K562 (cell line): ENCODE data around the gene ZNF189. TPM values are rescaled to one million over a fixed set of nuclear protein-coding genes. Genes with fewer than 3 reads are reported as not detected.

ENCODE experiments used
- ATF7 ChIP-seq: fragments of 450-650 bp; IDR thresholded peaks from 2 replicates; pipeline ENCODE4 v1.7.1; 2014; ENCODE audit warnings: mild to moderate bottlenecking, moderate library complexity
- BDP1 ChIP-seq: IDR thresholded peaks from 3 replicates; pipeline ENCODE4 v1.6.1; 2011; ENCODE audit not compliant: insufficient read length, insufficient read depth
- BMI1 ChIP-seq: fragments of 150-350 bp; IDR thresholded peaks from 2 replicates; pipeline ENCODE4 v1.6.1; 2014; ENCODE audit warnings: low read length
- CBFA2T3 ChIP-seq: fragments of 450-650 bp; IDR thresholded peaks from 2 replicates; pipeline ENCODE4 v1.6.1; 2017
- FIP1L1 ChIP-seq: fragments of 200-400 bp; formaldehyde crosslinking; IDR thresholded peaks from 2 replicates; pipeline ENCODE4 v1.6.1; 2018; ENCODE audit warnings: mild to moderate bottlenecking, low read depth, low read length; ENCODE audit not compliant: poor library complexity, severe bottlenecking
- FOXP4 ChIP-seq: sonication (generic); formaldehyde crosslinking; IDR thresholded peaks from 2 replicates; pipeline ENCODE4 v1.8.0; 2022; ENCODE audit warnings: mild to moderate bottlenecking, missing genetic modification reagents, borderline replicate concordance
- HLTF ChIP-seq: fragments of 450-650 bp; IDR thresholded peaks from 2 replicates; pipeline ENCODE4 v1.6.1; 2016
- MEIS2 ChIP-seq: fragments of 450-650 bp; IDR thresholded peaks from 2 replicates; pipeline ENCODE4 v1.6.1; 2014; ENCODE audit warnings: mild to moderate bottlenecking; ENCODE audit not compliant: partially characterized antibody
- MTA3 ChIP-seq: fragments of 450-650 bp; formaldehyde crosslinking; IDR thresholded peaks from 2 replicates; pipeline ENCODE4 v1.6.1; 2017; ENCODE audit warnings: mild to moderate bottlenecking, borderline replicate concordance
- MYNN ChIP-seq, 2 experiments: sonication (generic); formaldehyde crosslinking in 1 of 2; IDR thresholded peaks; 2 replicates each; pipeline versions ENCODE4 v1.5.0 to v1.6.1; 2016 to 2020; ENCODE audit warnings: antibody characterized with exemption in 1 of 2, missing genetic modification reagents in 1 of 2
- RERE ChIP-seq: sonication (generic); formaldehyde crosslinking; IDR thresholded peaks from 2 replicates; pipeline ENCODE4 v1.8.0; 2023; ENCODE audit warnings: missing genetic modification reagents, mild to moderate bottlenecking, borderline replicate concordance
- ZBTB12 ChIP-seq: fragments of 250-450 bp; sonication (Bioruptor Pico); IDR thresholded peaks from 2 replicates; pipeline ENCODE4 v1.4.0; 2020
- ZNF24 ChIP-seq: fragments of 450-650 bp; IDR thresholded peaks from 2 replicates; pipeline ENCODE4 v1.6.1; 2016
- ZNF444 ChIP-seq: fragments of 250-450 bp; sonication (Bioruptor Pico); IDR thresholded peaks from 2 replicates; pipeline ENCODE4 v1.4.0; 2020; ENCODE audit warnings: mild to moderate bottlenecking, moderate library complexity
- ZNF778 ChIP-seq: fragments of 450-650 bp; formaldehyde crosslinking; IDR thresholded peaks from 2 replicates; pipeline ENCODE4 v1.4.0; 2020; ENCODE audit warnings: mild to moderate bottlenecking, moderate library complexity
- polyA plus RNA-seq, 8 experiments: library from polyadenylated mRNA; depleted of rRNA in 4 of 8; stranded (reverse) in 5 of 8; unstranded in 3 of 8; fragments of >200 nt; fragmentation: Nextera tagmentation in 2 of 8; fragmentation: Illumina TruSeq in 1 of 8; extraction: Ambion mirVana in 2 of 8; extraction: Trizol in 1 of 8; gene quantifications; 2 replicates each; pipeline versions ENCODE4 v1.2.1 to v1.2.3, GENCODE V29; 2011 to 2014; ENCODE audit warnings: inconsistent platforms in 1 of 8, missing spikeins in 1 of 8
- total RNA-seq, 7 experiments: library from RNA; depleted of rRNA in 6 of 7; stranded (reverse); fragments of >200 nt in 6 of 7; fragmentation: Illumina TruSeq in 2 of 7; extraction: Trizol in 2 of 7; gene quantifications; 2 replicates each; pipeline versions ENCODE4 v1.2.1 to v1.2.3, GENCODE V29; 2011 to 2021; ENCODE audit warnings: low replicate concordance in 1 of 7
- TF ChIP-seq, protein P1 (sequence below): fragments of 250-450 bp; sonication (Bioruptor Pico); IDR thresholded peaks from 2 replicates; pipeline ENCODE4 v1.5.1; 2021; ENCODE audit warnings: mild to moderate bottlenecking

The ZNF189 gene
- total and polyA plus RNA-seq, 9 of the 15 experiments (the other 6 are each of a cell fraction or from before 2014, with no cell fraction given), result 2.4 to 15.3 (median 6.4) TPM

GRCh38 chr9:101449071-101449721, 50.5 kb downstream of the ZNF189 start (continued):
- TF ChIP-seq FOXP4 (CRISPR knock-in tag), result no peak
- no peak for TF ChIP-seq MYNN (IDR thresholded peaks at IDR 0.05)
- no peak for TF ChIP-seq MYNN (CRISPR knock-in tag; IDR thresholded peaks at IDR 0.05)
- peak; percentile 72; the same call in 1 of the 2 replicates for TF ChIP-seq MTA3
- TF ChIP-seq, protein P1, sequence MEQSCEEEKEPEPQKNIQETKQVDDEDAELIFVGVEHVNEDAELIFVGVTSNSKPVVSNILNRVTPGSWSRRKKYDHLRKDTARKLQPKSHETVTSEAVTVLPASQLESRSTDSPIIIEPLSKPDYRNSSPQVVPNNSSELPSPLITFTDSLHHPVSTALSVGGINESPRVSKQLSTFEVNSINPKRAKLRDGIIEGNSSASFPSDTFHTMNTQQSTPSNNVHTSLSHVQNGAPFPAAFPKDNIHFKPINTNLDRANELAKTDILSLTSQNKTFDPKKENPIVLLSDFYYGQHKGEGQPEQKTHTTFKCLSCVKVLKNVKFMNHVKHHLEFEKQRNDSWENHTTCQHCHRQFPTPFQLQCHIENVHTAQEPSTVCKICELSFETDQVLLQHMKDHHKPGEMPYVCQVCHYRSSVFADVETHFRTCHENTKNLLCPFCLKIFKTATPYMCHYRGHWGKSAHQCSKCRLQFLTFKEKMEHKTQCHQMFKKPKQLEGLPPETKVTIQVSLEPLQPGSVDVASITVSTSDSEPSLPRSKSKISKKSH (CRISPR knock-in tag), result no peak
- TF ChIP-seq CBFA2T3, result no peak; the same call in 1 of the 2 replicates
- TF ChIP-seq HLTF, result no peak
- TF ChIP-seq FIP1L1, result peak; percentile 56
- no peak for TF ChIP-seq BDP1
- TF ChIP-seq BMI1, result no peak
- no peak for TF ChIP-seq RERE (CRISPR knock-in tag)
- TF ChIP-seq ZNF778 (CRISPR knock-in tag), result no peak
- TF ChIP-seq ATF7, result peak; percentile 42; the same call in 1 of the 2 replicates
- 0 out of 2 replicates have a peak, but pooled peaks have one; percentile 7 for TF ChIP-seq ZNF24
- peak; percentile 21 for TF ChIP-seq MEIS2
- no peak for TF ChIP-seq ZBTB12 (CRISPR knock-in tag)
- TF ChIP-seq ZNF444 (CRISPR knock-in tag), result no peak
